ENCODE data around the gene ZNF587B.
"Not testable (repeated sequence)": the region's sequence is repeated elsewhere in the genome, so short reads cannot be mapped to it uniquely, and the experiment has no call there.

Gene ZNF587B

DNA sequence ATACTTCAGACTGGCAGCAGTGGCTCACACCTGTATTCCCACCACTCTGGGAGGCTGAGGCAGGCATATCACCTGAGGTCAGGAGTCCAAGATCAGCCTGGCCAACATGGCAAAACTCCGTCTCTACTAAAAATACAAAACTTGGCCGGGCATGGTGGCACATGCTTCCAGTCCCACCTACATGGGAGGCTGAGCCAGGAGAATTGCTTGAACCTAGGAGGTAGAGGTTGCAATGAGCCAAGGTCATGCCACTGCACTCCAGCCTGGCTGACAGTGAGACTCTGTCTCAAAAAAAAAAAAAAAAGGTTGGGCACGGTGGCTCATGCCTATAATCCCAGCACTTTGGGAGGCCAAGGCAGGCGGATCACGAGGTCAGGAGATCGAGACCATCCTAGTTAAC is 39.6 kb downstream of the ZNF587B start:
- DNase-seq (ENCODE audit: extremely low read depth in 1 of 2, low read depth in 1 of 2), result not testable (repeated sequence)

DNA sequence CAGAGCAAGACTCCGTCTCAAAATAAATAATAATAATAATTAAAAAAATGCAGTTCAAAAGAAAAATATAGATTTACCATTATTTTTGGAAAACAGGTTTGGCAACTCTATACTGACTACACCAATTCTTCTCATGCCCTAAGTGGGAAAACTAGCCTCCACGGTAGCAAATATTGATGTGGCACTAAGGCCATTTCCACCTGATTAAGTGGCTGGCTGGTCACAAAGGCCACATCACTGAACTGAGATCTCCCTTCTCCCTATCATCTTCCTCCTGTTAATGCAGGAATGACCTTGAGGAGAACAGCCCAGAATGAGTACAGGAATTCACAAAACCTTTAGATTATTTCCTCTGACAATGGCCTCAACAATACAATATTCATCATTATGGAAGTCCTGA is 40.1 kb downstream of the ZNF587B start:
- DNase-seq (ENCODE audit: extremely low read depth in 1 of 2, low read depth in 1 of 2), result no peak

DNA sequence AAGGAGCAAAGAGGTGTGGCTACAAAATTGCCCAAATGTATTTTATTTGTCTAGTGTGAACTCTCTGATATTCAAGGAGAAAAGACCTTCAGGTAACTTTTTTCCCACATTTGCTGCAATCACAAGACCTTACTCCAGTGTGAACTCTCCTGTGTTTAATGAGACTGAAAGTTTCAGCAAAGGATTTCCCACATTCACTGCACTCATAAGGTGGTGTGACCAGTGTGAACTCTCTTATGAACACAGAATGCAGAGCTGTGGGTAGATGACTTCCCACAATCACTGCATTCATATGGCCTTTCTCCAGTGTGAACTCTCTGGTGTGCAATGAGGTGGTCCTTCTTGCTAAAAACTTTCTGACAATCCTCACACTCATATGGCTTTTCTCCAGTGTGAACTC is 42.4 kb downstream of the ZNF587B start:
- DNase-seq (ENCODE audit: extremely low read depth in 1 of 2, low read depth in 1 of 2), result no peak

DNA sequence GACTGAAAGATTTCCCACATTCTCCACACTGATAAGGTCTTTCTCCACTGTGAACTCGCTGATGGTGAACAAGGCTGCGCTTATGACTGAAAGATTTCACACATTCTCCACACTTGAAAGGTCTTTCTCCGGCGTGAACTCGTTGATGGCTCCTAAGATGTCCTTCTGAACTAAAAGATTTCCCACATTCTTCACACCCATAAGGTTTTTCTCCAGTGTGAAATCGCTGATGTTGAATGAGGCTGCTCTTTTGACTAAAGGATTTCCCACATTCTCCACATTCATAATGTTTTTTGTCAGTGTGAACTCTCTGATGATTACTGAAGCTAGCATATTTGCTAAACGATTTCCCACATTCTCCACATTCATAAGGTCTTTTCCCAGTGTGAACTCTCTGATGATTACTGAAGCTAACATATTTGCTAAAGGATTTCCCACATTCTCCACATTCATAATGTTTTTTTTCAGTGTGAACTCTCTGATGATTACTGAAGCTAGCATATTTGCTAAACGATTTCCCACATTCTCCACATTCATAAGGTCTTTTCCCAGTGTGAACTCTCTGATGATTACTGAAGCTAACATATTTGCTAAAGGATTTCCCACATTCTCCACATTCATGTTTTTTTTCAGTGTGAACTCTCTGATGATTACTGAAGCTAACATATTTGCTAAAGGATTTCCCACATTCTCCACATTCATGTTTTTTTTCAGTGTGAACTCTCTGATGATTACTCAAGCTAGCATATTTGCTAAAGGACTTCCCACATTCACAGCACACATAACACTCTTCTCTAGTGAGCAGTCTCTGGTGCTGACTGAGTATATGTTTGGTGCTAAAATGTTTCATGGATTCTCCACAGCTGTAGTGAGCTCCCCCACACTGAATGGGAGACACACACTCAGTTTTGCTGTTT is 44.0 kb downstream of the ZNF587B start:
- not testable (repeated sequence) for DNase-seq (ENCODE audit: extremely low read depth in 1 of 2, low read depth in 1 of 2)

DNA sequence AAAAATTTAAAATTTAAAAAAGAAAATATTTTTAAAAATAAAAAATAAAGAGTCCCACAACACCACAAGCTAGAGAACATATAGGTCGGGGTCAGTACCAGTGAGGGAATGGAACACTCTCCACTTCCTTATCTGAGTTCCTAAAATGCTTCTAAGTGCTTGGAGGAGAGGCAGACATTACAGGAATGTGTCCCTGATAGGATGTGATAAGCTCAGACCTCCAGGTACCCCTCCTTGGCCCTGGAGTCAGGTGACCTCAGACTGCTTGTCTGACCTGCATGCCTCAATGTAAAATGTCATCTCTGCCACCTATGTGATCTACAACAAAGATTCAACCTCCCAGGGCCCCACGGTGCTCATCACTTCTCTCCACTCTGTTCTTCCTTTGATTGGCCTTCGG is 55.9 kb downstream of the ZNF587B start:
- DNase-seq (ENCODE audit: extremely low read depth in 1 of 2, low read depth in 1 of 2), result no peak

DNA sequence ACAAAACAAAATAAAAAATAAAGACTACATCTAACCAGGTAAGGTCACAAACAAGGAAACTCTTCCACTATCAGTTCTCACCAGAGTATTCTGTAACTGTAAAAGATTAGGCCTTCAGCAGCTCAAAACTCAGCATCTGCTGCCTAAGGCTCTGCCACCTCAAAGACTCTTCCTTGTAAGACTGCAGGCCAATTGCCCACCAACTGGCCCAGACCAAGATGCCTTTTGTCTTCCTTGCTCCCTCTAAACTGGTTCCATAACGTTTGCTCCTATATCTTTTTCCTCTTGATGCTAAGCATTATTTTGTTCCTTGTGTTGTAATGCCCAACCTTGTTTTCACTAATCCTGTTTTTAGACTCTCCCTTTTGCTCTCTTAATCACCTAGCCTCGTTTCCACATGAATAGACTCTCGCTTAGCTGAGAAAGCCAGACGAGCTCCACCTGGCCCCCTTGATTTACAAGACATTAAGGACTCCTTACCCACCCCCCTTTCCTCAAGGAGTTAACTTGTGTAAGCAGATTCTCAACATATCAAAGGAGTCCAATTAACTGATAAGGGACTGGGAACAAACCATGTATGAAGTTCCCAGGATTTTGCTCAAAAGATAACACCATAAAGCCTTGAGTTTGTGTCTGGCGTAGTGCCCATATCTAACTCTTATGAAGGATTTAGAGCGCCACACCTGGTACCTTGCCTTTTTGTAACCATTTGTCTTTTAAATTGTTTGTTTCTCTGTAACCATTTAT is 57.3 kb downstream of the ZNF587B start:
- no peak for DNase-seq (ENCODE audit: extremely low read depth in 1 of 2, low read depth in 1 of 2)

DNA sequence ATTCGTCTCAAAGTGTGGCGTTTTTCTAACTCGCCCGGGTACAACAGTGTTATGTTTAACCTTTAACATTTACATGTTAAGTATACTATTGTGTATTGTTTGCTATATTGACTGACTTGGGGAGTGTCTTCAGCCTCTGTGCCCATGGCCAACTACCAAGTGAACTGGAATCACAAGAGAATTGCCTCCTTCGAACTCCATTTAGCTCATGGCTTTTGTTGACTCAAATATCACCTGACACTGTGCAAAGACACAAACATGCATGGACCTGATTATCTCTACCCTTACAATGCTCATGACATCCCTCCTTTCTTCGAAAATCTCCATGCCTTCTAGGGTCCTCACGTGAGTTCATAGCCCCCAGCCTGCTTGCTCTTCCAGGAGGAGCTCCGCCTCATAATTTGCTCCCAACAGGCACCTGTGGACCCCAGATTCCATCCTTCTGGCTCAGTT is 58.0 kb downstream of the ZNF587B start:
- no peak for DNase-seq (ENCODE audit: extremely low read depth in 1 of 2, low read depth in 1 of 2)

DNA sequence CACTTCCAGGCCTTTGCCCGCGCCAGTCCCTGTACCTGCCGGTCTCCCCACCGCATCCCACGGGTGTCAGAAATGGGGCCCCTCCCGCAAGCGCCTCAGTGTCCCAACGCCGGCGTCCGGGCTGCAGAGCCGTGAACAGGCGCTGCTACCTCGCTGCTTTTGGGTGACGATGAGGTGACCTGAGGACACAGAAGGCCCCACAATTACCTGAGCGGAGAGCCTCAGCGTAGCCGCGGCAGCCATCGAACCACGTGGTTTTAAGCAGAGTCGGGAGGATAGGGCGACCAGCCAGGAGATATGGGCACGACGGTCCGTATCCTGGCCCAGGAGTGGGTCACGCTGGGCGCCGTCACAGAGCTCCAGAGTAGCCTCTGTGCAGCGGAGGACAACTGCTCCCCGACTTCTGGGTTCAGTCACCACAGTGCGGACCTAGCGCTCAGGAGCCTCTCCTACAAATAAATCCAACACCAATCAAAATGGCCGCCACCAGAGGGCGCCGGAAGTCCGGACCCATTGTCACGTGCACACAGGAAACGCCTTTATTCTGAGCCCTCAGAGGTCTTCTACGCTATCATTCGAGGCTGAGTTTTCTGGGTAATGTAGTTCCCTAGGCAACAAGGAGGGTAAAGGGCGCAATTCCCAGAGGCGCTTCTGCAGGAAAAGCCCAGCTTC is 58.6 kb downstream of the ZNF587B start, which contains the start of gene ZNF814:
TSS of gene ZNF814 (minus strand) at position 478 of the 672 bp plus-strand sequence. CDS start at position 243, 235 bp downstream.
- peak; percentile 53 to 73 for DNase-seq (ENCODE audit: extremely low read depth in 1 of 2, low read depth in 1 of 2)

DNA sequence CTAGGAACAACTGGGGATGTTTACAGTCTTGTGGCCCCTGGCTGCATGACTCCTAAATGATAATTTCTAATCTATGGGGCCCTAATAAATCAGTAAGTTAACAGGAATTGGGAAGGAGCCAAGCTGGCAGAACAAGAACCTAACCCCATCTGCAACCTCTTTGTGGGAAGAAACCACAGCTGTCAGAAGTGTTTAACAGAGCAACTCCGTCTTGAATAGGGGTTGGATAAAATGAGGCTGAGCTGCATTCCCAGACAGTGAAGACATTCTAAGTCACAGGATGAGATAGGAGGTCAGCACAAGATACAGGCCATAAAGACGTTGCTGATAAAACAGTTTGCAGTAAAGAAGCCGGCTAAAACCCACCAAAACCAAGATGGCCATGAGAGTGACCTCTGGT is 60.6 kb downstream of the ZNF587B start:
- DNase-seq (ENCODE audit: extremely low read depth in 1 of 2, low read depth in 1 of 2), result not testable (repeated sequence)

All from stimulated activated CD8-positive, alpha-beta memory T cell treated with anti-CD3 and anti-CD28 coated beads, Interleukin-7, amount 100 ng/mL, for 48 hours (primary cell).